HepG2 (cell line): Measurements from ENCODE around the gene SHISA9. TPM values are rescaled to one million over a fixed set of nuclear protein-coding genes. Genes with fewer than 3 reads are reported as not detected.
A peak's percentile ranks its signal among the peaks of the same experiment; 100 is the strongest.

Experiments
- KAT8 ChIP-seq: IDR thresholded peaks from 2 replicates; pipeline ENCODE4 v1.6.1; 2016; ENCODE audit warnings: missing genetic modification reagents, missing compliant biosample characterization
- KDM3A ChIP-seq: IDR thresholded peaks from 2 replicates; pipeline ENCODE4 v1.6.1; 2018; ENCODE audit warnings: low read depth, missing compliant biosample characterization
- KIAA2018 ChIP-seq: sonication (generic); formaldehyde crosslinking; IDR thresholded peaks from 2 replicates; pipeline ENCODE4 v1.5.0; 2020; ENCODE audit warnings: mild to moderate bottlenecking, missing genetic modification reagents, borderline replicate concordance
- ZBED4 ChIP-seq: sonication (generic); formaldehyde crosslinking; IDR thresholded peaks from 2 replicates; pipeline ENCODE4 v1.4.0; 2020; ENCODE audit warnings: missing genetic modification reagents, borderline replicate concordance
- ZNF160 ChIP-seq: sonication (generic); formaldehyde crosslinking; IDR thresholded peaks from 2 replicates; pipeline ENCODE4 v1.8.0; 2022; ENCODE audit warnings: mild to moderate bottlenecking, inconsistent platforms, missing genetic modification reagents
- ZNF550 ChIP-seq: sonication (generic); formaldehyde crosslinking; IDR thresholded peaks from 2 replicates; pipeline ENCODE4 v1.4.0; 2020; ENCODE audit warnings: mild to moderate bottlenecking, missing genetic modification reagents, borderline replicate concordance
- ZNF572 ChIP-seq: sonication (generic); formaldehyde crosslinking; IDR thresholded peaks from 2 replicates; pipeline ENCODE4 v1.5.1; 2020; ENCODE audit warnings: mild to moderate bottlenecking, missing genetic modification reagents
- ZNF580 ChIP-seq: IDR thresholded peaks from 2 replicates; pipeline ENCODE4 v1.6.1; 2016; ENCODE audit warnings: low read depth, borderline replicate concordance
- polyA plus RNA-seq, 8 experiments: library from polyadenylated mRNA; depleted of rRNA in 3 of 8; stranded (reverse) in 7 of 8; unstranded in 1 of 8; fragments of >200 nt; fragmentation: Illumina TruSeq in 4 of 8; extraction: Trizol in 4 of 8; gene quantifications; 2 replicates each; pipeline versions ENCODE4 v1.2.1 to v1.2.3, GENCODE V29; 2011 to 2016; ENCODE audit warnings: low read depth in 4 of 8, missing spikeins in 1 of 8, mixed read lengths in 1 of 8; ENCODE audit not compliant: insufficient read depth in 1 of 8
- total RNA-seq, 5 experiments: library from RNA; depleted of rRNA; stranded (reverse); fragments of >200 nt; fragmentation: Illumina TruSeq; extraction: Trizol; gene quantifications; 2 replicates each; pipeline ENCODE4 v1.2.3, GENCODE V29; 2016; ENCODE audit warnings: low read depth in 1 of 5

The SHISA9 gene
- total and polyA plus RNA-seq, 2 of the 13 experiments (the other 11 are each of a cell fraction or from before 2014, with no cell fraction given) = 0.01 TPM; not detected in 1

DNA sequence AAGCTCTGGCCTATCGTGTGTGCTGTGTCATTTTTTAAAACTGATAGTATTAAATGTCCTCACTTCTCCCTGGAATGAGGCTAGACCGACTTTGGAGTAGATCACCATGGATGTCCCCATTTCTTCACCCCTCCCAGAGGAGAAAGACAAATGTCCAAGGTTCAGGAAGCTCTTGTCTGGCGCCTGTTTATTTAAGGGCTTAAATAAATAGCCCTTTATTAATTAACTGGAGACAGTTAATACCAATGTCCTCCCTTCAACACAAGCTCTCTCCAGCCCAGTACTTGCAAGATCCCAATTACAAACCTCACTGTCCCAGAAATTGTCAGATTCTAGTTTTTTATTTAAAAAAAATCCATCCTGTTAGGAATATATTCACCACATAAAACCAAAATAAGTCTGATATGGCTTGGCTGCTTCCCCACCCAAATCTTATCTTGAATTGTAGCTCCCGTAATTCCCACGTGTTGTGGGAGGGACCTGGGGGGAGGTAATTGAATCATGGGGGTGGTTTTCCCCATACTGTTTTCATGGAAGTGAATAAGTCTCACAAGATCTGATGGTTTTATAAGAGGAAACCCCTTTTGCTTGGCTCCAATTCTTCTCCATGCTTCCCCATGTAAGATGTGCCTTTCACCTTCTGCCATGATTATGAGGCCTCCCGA lies 344.4 kb downstream of the SHISA9 start (continued):
- TF ChIP-seq KIAA2018 (CRISPR knock-in tag) = no peak
- no peak for TF ChIP-seq KDM3A (CRISPR knock-in tag)
- no peak for TF ChIP-seq ZNF572 (CRISPR knock-in tag)
- TF ChIP-seq ZNF160 = no peak
- TF ChIP-seq ZNF580 (CRISPR knock-in tag) = no peak
- TF ChIP-seq KAT8 (CRISPR knock-in tag) = peak; percentile 22; the same call in 1 of the 2 replicates
- TF ChIP-seq ZNF550 (CRISPR knock-in tag) = no peak
- peak; percentile 76; the same call in 1 of the 2 replicates for TF ChIP-seq ZBED4 (CRISPR knock-in tag)
